ENCODE results near the gene DCXR.

GRCh38 chr17:81992306-81993102, 45.0 kb downstream of the DCXR start:
- TF ChIP-seq POLR2A (IDR thresholded peaks at IDR 0.05): no peak
- no peak for TF ChIP-seq CTCF (IDR thresholded peaks at IDR 0.05)

All from esophagus squamous epithelium (tissue), 4 donors.